Tibial nerve (tissue), 3 donors: ENCODE measurements around the gene PON1.

Experiments used
- CTCF ChIP-seq, 5 experiments: fragments of 200-600 bp in 3 of 5; fragments of 450-650 bp in 2 of 5; sonication (generic) in 3 of 5; IDR thresholded peaks; one replicate each; pipeline ENCODE4 v1.5.1; 2016 to 2019; ENCODE audit warnings: antibody characterized with exemption in 5 of 5, mild to moderate bottlenecking in 3 of 5, moderate library complexity in 2 of 5
- POLR2A ChIP-seq, 2 donors: fragments of 450-650 bp; IDR thresholded peaks; one replicate each; pipeline ENCODE4 v1.6.1; 2017; ENCODE audit warnings: antibody characterized with exemption in 2 of 2, mild to moderate bottlenecking in 2 of 2, moderate library complexity in 2 of 2

DNA sequence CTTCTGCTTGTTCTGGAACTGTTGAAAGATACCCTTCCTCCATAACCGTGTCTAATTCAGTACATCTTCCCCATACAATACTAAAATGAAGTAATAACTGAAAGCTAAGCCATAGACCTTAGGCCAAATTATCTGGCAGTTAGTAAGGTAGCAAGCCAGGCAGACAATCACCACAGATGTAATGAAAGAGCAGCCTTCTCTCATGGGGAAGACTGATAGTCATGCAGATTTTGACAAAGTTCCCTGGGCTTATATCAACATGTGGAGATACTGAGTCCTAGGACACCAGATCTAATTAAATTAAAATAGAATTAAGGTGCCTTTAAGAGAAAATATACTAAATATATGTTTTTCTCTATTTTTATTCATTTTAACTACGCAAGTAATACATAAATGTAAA is 61.5 kb downstream of the PON1 start:
- TF ChIP-seq CTCF (IDR thresholded peaks at IDR 0.05), result no peak
- no peak for TF ChIP-seq POLR2A (IDR thresholded peaks at IDR 0.05)
